ENCODE results near the gene C6orf62.
"Not testable (repeated sequence)": the region's sequence is repeated elsewhere in the genome, so short reads cannot be mapped to it uniquely, and the experiment has no call there.

The C6orf62 gene

DNA sequence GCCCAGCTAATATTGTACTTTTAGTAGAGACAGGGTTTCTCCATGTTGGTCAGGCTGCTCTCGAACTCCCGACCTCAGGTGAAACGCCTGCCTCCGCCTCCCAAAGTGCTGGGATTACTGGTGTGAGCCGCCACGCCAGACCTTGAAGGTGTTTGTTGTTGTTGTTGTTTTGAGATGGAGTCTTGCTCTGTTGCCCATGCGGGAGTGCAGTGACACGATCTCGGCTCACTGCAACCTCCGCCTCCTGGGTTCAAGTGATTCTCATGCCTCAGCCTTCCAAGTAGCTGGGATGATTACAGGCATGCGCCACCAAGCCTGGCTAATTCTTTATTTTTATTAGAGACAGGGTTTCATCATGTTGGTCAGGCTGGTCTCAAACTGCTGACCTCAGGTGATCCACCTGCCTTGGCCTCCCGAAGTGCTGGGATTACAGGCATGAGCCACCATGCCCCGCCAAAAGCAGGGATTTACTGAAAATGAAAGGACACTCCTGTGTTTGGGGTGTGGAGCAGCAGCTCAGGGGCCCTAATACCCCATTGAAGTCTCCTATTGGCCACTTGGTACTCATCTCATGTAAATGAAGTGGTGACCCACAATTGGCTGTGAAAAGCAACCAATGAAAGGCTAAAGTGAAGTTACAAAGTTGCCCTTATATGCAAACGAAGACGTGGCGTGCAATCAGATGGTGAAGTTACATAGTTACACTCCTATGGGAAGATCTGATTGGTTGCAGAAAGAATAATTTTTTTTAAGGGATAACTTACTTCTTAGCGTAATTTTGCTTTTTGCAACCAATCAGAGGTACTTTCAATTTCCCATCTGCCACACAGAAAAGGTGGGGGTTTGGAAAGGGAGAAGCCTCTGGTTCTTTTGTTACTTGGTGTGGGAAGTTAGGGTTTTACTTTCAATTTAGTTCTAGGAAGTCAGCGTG lies 50.6 kb downstream of the C6orf62 start:
- DNase-seq (ENCODE audit: low read depth): not testable (repeated sequence)

DNA sequence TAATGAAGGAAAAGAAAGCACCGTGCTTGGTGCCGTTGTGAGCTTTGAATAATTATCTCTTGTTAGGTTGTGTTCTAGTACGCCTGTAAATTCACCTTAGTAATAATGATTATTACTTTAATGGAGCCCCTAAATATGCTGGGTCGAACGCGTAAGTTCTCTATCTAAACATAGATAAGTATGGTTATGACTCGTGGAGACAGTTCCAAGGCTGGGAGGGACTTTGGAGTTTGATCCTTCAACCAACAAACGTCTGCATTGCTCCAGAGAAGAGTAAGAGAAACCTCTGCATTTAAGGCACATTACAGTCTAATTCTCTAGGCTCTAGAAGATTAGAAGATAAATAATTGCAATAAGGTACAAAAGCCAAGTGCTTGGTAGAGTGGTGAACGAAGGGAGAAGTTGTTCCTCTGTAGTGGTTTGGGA lies 51.6 kb downstream of the C6orf62 start:
- DNase-seq (ENCODE audit: low read depth): peak; percentile 28

DNA sequence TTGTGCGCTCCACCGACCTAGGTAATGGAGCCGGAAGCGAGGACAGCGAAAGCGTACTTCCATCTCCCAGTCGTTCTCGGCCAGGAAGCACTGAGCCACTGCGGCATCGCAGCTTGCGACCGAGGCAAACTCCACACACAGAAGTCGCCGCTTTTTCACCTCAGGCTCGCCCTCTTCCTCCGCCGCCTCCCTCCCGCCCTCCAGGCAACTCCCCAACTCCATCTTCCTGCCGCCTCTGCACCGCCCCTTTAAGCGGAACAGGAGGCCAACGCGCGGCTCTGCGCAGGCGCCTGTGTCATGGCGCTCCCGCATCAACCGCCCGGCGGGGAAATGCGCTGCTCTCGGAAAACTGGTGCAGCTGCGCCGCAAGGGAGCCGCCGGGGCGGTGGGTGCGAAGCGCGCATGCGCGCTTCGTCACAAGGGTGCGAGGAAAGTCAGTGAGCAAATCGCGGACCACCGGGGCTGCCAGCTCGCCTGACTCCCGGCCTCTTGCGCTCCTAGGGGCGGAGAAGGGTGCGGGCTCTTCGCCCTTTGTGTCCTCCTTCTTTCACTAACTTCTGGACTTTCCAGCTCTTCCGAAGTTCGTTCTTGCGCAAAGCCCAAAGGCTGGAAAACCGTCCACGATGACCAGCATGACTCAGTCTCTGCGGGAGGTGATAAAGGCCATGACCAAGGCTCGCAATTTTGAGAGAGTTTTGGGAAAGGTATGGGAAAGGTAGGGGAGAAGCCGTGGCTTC lies 52.1 kb downstream of the C6orf62 start, which contains the start of the genes ACOT13 and TDP2:
TSS of gene ACOT13 (plus strand) at position 437 of the 737 bp plus-strand sequence. CDS start at position 624, 187 bp downstream.
TSS of gene TDP2 (minus strand) at position 259 of the 737 bp plus-strand sequence. CDS start at position 222, 37 bp downstream.
- peak; percentile 96 for DNase-seq (ENCODE audit: low read depth)

DNA sequence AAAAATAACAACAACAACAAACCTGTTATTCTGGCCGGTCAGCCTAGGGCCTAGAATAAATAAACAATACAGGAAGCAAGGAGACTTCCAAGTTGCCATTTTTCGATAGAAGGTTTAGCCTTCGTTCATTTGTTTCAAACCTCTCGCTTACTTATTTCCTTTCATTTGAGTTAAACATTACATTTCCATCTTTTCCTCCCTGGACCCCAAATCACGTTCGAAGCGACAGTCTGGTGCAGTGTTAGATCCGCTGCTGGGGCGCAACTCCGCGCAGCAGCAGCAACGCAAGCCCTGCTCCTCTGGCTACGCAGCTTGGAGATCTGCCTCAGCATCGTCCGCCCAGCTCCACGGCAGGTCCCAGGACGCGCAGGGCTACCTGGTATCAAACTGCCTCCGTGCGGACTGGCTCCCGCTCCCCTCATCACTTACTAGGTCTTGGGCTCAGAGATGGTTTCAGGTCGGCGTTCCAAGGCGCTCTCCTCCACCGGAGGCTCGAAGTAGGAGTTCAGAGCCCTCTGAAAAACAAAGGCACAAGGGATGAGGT lies 52.8 kb downstream of the C6orf62 start:
- peak; percentile 53 for DNase-seq (ENCODE audit: low read depth)

DNA sequence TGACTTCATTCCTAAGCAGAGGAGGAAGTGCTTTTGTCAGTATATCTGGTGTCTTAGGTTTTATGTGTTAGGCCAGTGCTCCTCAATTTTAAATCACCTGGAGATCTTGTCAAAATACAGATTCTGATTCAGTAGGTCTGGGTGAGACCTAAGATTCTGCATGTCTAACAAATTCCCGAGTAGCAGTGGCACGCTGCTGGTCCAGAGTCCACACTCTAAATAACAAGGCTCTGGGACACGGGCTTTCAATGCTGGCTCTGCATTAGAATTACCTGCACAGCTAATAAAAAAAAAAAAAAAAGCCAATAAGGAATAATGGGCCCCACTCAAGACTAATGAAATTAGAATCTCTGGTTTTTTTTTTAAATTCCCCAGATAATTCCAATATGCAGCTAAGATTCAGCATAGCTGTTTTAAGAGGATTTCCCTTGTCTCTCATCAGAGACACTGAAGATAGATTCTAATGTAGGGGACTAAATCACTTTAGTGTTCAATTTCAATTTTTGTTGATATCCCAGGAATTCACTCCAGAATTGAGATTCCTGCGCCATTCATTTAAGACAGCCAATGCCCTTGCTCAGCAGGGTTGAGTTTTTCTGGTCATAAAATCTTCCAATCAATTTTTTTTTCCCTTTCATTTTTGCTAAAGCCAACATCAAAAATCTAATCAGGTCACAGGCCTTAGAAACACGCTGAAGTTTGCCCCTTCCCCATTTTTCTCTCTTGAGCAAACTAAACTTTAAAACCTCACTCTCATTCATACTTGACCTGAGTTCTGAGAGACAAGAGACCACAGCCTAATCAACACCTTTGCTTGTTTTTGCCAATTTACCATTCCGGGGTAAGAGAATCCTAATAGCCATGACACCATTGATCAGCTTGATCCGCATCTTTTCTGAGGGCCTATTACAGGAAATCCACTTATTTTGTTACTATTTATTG lies 54.6 kb downstream of the C6orf62 start:
- DNase-seq (ENCODE audit: low read depth): no peak

DNA sequence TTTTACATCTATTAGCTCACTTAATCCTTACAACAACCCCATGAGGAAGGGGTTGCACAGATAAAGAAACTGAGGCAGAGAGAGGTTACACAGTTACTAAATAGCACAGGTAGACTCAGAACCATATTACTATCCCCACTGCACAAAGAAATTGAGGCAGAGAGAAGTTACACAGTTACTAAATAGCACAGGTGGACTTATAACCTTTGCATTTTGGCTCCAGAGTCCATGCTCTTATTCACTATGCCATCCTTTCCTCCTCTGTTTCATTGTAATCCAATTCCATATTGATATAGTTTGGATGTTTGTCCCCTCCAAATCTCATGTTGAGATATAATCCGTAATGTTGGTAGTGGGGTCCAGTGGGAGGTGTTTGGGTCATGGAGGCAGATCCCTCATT lies 55.8 kb downstream of the C6orf62 start:
- no peak for DNase-seq (ENCODE audit: low read depth)

DNA sequence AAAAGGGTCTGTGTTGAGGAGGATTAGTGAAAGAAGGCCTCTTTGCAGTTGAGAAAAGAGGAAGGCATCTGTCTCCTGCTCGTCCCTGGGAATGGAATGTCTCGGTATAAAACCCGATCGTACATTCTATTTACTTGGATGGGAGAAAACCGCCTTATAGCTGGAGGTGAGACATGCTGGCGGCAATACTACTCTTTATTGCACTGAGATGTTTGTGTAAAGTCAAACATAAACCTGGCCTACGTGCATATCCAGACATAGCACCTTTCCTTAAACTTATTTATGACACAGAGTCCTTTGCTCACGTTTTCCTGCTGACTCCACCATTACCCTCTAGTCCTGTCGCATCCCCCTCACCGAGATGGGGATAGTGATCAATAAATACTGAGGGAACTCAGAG lies 56.7 kb downstream of the C6orf62 start:
- no peak for DNase-seq (ENCODE audit: low read depth)

DNA sequence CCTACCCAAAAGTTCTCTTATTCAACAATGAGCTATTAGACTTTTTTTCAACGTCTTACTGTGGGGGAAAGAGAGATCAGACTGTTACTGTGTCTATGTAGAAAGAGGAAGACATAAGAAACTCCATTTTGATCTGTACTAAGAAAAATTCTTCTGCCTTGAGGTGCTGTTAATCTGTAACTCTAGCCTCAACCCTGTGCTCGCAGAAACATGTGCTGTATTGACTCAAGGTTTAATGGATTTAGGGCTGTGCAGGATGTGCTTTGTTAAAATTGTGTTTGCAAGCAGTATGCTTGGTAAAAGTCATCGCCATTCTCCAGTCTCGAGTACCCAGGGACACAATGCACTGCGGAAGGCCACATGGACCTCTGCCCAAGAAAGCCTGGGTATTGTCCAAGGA lies 57.2 kb downstream of the C6orf62 start:
- DNase-seq (ENCODE audit: low read depth): not testable (repeated sequence)

DNA sequence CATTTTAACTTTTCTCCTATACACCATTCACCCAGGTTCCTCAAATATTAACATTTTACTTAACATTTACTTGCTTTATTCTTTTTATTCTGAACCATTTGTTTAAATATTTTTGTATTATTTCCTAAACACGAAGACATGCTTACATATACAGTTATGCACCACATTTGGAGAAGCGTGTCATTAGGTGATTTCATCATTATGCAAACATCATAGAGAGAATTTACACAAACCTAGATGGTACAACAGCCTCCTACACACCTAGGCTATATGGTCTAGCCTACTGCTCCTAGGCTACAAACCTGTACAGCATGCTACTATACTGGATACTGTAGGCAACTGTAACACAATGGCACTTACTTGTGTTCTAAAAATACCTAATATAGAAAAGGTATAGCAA lies 58.8 kb downstream of the C6orf62 start:
- no peak for DNase-seq (ENCODE audit: low read depth)

DNA sequence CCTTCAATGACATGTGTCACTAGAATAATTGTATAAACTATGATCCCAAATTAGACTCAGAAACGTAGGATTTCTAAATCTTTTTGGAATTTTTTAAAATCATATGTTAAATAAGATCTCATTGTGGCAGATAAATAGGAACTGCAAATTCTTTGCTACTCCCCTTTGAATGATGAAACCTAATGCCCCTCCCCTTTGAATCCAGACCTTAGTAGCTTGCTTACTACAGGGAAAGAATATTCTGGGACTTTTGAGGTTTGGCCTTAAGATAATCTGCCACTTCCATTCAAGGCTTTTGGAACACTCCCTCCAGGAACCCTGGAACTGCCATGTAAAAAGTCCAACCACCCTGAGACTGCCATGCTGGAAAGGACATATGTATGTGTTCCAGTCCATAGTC lies 59.4 kb downstream of the C6orf62 start:
- no peak for DNase-seq (ENCODE audit: low read depth)

DNA sequence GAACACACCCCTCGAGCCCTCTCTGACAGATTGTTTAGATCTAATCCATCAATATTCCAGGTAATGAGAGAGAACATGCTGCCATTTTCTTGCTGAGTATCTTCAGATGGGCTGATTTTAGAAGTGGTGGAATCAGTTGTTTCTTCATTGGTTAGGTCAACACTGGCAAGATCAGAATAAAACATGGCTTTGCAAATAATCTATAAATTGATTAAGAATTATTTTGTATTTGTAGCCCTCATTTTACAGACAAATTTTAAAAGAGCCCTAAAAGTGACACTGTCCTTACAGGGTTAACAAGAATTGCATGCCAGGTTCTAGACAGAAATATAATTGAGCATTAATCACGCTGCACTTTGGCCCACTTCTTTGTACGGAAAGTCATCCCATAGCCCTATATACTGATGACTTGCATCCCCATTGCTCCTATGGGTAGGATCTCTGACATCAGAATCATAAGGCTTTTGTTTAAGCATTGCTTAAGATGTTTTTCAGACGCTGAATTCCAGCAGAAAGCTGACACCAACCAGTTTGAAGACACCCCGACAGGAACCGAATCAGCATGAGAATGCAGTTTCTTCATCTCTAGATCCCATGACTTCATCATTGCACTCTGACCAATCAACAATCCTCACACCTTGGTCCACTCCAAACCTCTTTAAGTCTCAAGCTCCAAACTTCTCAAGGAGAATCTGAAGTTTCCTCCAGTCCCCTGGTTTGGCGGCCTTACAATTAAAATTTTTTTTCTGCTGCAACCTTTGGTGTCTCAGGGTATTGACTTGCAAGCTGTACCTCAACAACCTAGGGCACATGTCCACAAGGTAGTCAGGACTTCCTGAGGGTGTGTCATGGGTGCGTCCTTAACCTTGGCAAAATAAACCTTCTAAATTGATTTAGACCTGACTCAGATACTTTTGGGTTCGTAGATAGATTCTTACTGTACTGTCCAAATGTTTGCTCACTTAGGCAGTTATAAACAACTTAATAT lies 60.1 kb downstream of the C6orf62 start:
- peak; percentile 52 for DNase-seq (ENCODE audit: low read depth)

DNA sequence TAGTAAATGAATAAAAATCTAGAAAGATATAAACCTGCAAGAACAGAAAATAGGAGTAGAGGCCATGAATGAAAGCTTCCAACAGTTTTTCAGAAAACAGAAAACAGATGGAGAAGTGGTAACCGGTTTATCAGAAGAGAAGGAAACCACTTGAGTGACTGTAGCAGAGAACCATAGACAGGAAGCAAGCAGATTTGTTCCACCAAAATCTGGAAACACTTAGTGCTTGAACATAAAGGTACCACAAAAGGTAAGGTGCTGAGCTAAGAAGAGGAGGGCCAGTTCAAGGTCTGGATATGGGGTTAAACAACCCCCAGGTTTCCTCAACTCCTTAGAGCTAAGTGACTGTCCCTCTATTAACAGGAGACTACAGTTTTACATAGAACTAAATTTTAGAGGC lies 63.7 kb downstream of the C6orf62 start:
- no peak for DNase-seq (ENCODE audit: low read depth)
